GM12865 (cell line): ENCODE results near the gene YTHDC2.
A peak's percentile ranks its signal among the peaks of the same experiment; 100 is the strongest.

Source experiments
- DNase-seq: peaks from one replicate; pipeline ENCODE4 v3.0.0; 2010; ENCODE audit warnings: low read depth
- H3K4me3 ChIP-seq: 2 replicates; pipeline ENCODE4 v1.5.1; 2011; ENCODE audit warnings: mild to moderate bottlenecking, low read depth, low read length, control low read depth
- CTCF ChIP-seq: IDR thresholded peaks from 2 replicates; pipeline ENCODE4 v1.5.1; 2011; ENCODE audit warnings: low read length, control low read depth, low read depth, inconsistent platforms; ENCODE audit not compliant: insufficient read depth; ENCODE audit errors: missing control alignments

The YTHDC2 gene

GRCh38 chr5:113503146-113503545, 10.3 kb upstream of the YTHDC2 start:
- H3K4me3 ChIP-seq = no peak overlapping the region
- TF ChIP-seq CTCF = no peak
- no peak for DNase-seq

- DNase-seq = no peak
- no peak for TF ChIP-seq CTCF
- no peak overlapping the region for H3K4me3 ChIP-seq
Observed at GRCh38 chr5:113505181-113505580, 8.3 kb upstream of the YTHDC2 start.

- no peak for DNase-seq
- TF ChIP-seq CTCF = no peak
- H3K4me3 ChIP-seq = no peak overlapping the region
Observed at GRCh38 chr5:113507601-113508000, 5.9 kb upstream of the YTHDC2 start.

GRCh38 chr5:113508756-113509155, 4.7 kb upstream of the YTHDC2 start:
- H3K4me3 ChIP-seq = no peak overlapping the region
- DNase-seq = no peak
- no peak for TF ChIP-seq CTCF

GRCh38 chr5:113510836-113511451, 2.5 kb upstream of the YTHDC2 start:
- H3K4me3 ChIP-seq = no peak overlapping the region
- peak; percentile 42 for DNase-seq
- TF ChIP-seq CTCF = peak; percentile 34

- no peak overlapping the region for H3K4me3 ChIP-seq
- no peak for TF ChIP-seq CTCF
- DNase-seq = no peak
Observed at GRCh38 chr5:113512341-113512740, 1.2 kb upstream of the YTHDC2 start.

- no peak for TF ChIP-seq CTCF
- peak overlapping the region; percentile 74 for H3K4me3 ChIP-seq
- peak; percentile 17 for DNase-seq
Observed at GRCh38 chr5:113514289-113514635, 768 bp downstream of the YTHDC2 start.
